A673 (cell line): ENCODE data around the gene SUCLG2. TPM values are rescaled to one million over a fixed set of nuclear protein-coding genes. Genes with fewer than 3 reads are reported as not detected.

Source experiments
- BruUV-seq: library from RNA; stranded (reverse); fragments of 400-500 nt; replicated peaks from 2 replicates; lab custom pipeline; 2021; lab: Mats Ljungman, UMichigan
- CTCF ChIA-PET: fragments of 300-600 bp; sonication (Branson Sonifier 250); formaldehyde crosslinking; loops from one replicate; lab custom pipeline; 2022; ENCODE audit warnings: antibody characterized with exemption; lab: Charles Lee
- POLR2A ChIA-PET: fragments of 300-600 bp; sonication (Branson Sonifier 250); formaldehyde crosslinking; loops from one replicate; lab custom pipeline; 2022; ENCODE audit warnings: antibody characterized with exemption; ENCODE audit not compliant: low non-redundant PET; lab: Charles Lee
- DNase-seq: peaks from one replicate; pipeline ENCODE4 v3.0.0-alpha.2; 2015; ENCODE audit warnings: low spot score
- H3K27ac ChIP-seq: fragments of 200-600 bp; sonication (generic); 2 replicates; pipeline ENCODE4 v1.5.1; 2016; ENCODE audit warnings: mixed run types, low read depth, mild to moderate bottlenecking, mixed read lengths, antibody characterized with exemption, low read length; ENCODE audit not compliant: poor library complexity, severe bottlenecking
- H3K27me3 ChIP-seq: fragments of 200-600 bp; sonication (generic); replicated peaks from 2 replicates; pipeline ENCODE4 v1.6.1; 2017; ENCODE audit warnings: mixed run types, low read depth, mild to moderate bottlenecking, mixed read lengths, antibody characterized with exemption, low read length; ENCODE audit not compliant: insufficient read depth, poor library complexity
- H3K36me3 ChIP-seq: fragments of 200-600 bp; sonication (generic); 2 replicates; pipeline ENCODE4 v1.6.1; 2016; ENCODE audit warnings: mixed run types, mild to moderate bottlenecking, mixed read lengths, antibody characterized with exemption, low read length; ENCODE audit not compliant: insufficient read depth, poor library complexity, severe bottlenecking
- H3K4me1 ChIP-seq: fragments of 200-600 bp; sonication (generic); 2 replicates; pipeline ENCODE4 v1.6.1; 2017; ENCODE audit warnings: mixed run types, mild to moderate bottlenecking, mixed read lengths, antibody characterized with exemption, low read length; ENCODE audit not compliant: insufficient read depth, poor library complexity, severe bottlenecking
- H3K4me3 ChIP-seq: fragments of 200-600 bp; sonication (generic); 2 replicates; pipeline ENCODE4 v1.5.1; 2016; ENCODE audit warnings: low read depth, mixed run types, mild to moderate bottlenecking, mixed read lengths, low read length; ENCODE audit not compliant: poor library complexity, severe bottlenecking
- H3K9me3 ChIP-seq: fragments of 200-600 bp; sonication (generic); 2 replicates; pipeline ENCODE4 v1.6.1; 2016; ENCODE audit warnings: mixed run types, low read depth, mild to moderate bottlenecking, mixed read lengths, antibody characterized with exemption, low read length; ENCODE audit not compliant: poor library complexity, severe bottlenecking
- EZH2 ChIP-seq: fragments of 200-600 bp; sonication (generic); IDR thresholded peaks from 2 replicates; pipeline ENCODE4 v1.6.1; 2017; ENCODE audit warnings: borderline replicate concordance, low read depth, mild to moderate bottlenecking, mixed read lengths, antibody characterized with exemption, low read length; ENCODE audit not compliant: poor library complexity, severe bottlenecking
- intact Hi-C: fragments of 100-400 bp; cut with micrococcal nuclease; formaldehyde crosslinking; loops from one replicate; pipeline ENCODE4 v1.10.0; 2022; ENCODE audit not compliant: unreplicated experiment
- total RNA-seq: library from RNA; stranded (reverse); gene quantifications from 2 replicates; pipeline ENCODE4 v1.2.3, GENCODE V29; 2021
- TF ChIP-seq, protein P1 (sequence below): fragments of 300-800, 200-600 bp; sonication (generic); conservative IDR thresholded peaks from 2 replicates; pipeline ENCODE4 v1.5.1; 2017; ENCODE audit warnings: low read depth, mild to moderate bottlenecking, antibody characterized with exemption, low read length, moderate library complexity, mixed read lengths

SUCLG2 gene
- total RNA-seq, 1 experiment from 2014 or later: 7.4 TPM

DNA sequence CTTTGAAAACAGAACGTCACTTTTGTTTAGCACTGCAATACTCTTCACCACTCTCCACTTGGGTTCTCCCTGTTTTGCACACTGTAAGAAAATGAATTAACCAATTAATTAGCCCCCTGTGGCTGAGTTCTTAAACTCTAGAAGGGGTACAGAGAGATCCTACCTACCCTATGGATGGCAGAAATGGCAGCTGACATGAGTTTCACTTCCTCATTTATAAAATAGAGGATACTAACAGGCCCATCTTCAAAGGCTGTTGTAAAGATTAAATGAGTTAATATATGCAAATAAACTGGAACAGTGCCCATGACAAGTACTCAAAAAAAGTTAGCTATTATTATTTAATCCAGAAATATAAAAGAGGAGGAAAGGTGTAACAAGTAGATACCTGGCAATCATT lies 36.9 kb downstream of the SUCLG2 start:
- Histone ChIP-seq H3K36me3 (no peaks in the 10 kb centered on the region), H3K27ac (no peak overlapping the region), H3K4me1 (no peaks in the 10 kb centered on the region), H3K4me3 (no peak overlapping the region), H3K27me3 (no peaks in the 10 kb centered on the region), H3K9me3 (no peaks in the 10 kb centered on the region)
- CTCF ChIA-PET: no interaction called here
- intact Hi-C loops: no loop called here
- POLR2A ChIA-PET: no interaction called here
- BruUV-seq: no TSS peak
- no peak for TF ChIP-seq EZH2
- TF ChIP-seq, protein P1, sequence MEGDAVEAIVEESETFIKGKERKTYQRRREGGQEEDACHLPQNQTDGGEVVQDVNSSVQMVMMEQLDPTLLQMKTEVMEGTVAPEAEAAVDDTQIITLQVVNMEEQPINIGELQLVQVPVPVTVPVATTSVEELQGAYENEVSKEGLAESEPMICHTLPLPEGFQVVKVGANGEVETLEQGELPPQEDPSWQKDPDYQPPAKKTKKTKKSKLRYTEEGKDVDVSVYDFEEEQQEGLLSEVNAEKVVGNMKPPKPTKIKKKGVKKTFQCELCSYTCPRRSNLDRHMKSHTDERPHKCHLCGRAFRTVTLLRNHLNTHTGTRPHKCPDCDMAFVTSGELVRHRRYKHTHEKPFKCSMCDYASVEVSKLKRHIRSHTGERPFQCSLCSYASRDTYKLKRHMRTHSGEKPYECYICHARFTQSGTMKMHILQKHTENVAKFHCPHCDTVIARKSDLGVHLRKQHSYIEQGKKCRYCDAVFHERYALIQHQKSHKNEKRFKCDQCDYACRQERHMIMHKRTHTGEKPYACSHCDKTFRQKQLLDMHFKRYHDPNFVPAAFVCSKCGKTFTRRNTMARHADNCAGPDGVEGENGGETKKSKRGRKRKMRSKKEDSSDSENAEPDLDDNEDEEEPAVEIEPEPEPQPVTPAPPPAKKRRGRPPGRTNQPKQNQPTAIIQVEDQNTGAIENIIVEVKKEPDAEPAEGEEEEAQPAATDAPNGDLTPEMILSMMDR: no peak
- no peak for DNase-seq

DNA sequence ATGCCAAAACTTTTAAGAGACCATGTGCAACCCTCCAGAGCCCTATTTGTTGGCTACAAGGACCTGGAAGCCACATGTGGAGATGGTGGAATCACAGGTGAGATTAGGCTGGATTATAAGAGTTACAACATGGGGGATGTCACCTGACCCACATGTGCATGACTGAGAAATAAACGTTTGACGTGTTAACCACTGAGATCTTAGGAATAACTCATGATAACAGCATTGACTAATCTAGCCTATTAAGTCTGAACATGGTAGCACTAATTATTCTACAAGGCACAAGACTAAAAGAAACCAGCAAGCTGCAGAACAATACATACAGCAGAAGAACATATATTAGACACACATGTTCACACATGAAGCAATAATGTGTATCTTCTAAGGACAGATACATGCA lies 38.4 kb downstream of the SUCLG2 start:
- Histone ChIP-seq H3K27me3 (no peaks in the 10 kb centered on the region), H3K27ac (no peak overlapping the region), H3K36me3 (no peaks in the 10 kb centered on the region), H3K9me3 (no peaks in the 10 kb centered on the region), H3K4me3 (no peak overlapping the region), H3K4me1 (no peaks in the 10 kb centered on the region)
- ChIA-PET CTCF (no interaction called here), POLR2A (no interaction called here)
- intact Hi-C loops: no loop called here
- DNase-seq: no peak
- TF ChIP-seq, protein P1: no peak
- TF ChIP-seq EZH2: no peak
- no TSS peak for BruUV-seq

DNA sequence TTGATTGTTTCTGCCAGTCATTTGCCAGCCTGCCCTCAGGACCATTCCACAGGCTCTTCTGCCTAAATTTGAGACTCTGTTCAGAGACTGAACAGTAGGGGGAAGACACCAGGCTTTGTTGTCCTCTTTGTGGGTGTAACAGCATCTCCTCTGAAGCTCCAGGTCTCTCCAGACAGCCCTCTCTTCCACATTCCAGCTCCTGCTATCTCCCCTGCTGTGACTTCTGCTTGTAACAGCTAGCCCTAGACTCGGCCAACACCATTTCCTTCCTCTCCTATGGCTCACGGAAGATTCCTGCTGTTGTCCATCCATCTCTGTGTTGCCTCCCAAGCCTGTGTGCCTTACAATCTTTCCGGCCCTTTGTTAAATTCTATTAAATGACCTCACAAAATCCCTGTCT lies 40.2 kb downstream of the SUCLG2 start:
- intact Hi-C loops: no loop called here
- TF ChIP-seq, protein P1: no peak
- TF ChIP-seq EZH2: no peak

More for the DNA sequence above, 40.2 kb downstream of the SUCLG2 start:
- H3K4me1 ChIP-seq: no peaks in the 10 kb centered on the region
- no peak overlapping the region for H3K4me3 ChIP-seq
- H3K27ac ChIP-seq: no peak overlapping the region
- no peaks in the 10 kb centered on the region for H3K36me3 ChIP-seq
- no peaks in the 10 kb centered on the region for H3K27me3 ChIP-seq
- POLR2A ChIA-PET: no interaction called here
- no peak for DNase-seq
- no TSS peak for BruUV-seq
- CTCF ChIA-PET: no interaction called here
- no peaks in the 10 kb centered on the region for H3K9me3 ChIP-seq
